ES-I3 (cell line): ENCODE measurements around the gene WDR43.

ENCODE experiments used
- H3K36me3 ChIP-seq: 2 replicates; pipeline ENCODE4 v1.6.1; 2013; ENCODE audit warnings: mild to moderate bottlenecking, low read length, control low read depth, moderate library complexity; ENCODE audit not compliant: insufficient read depth
- H3K4me1 ChIP-seq: 2 replicates; pipeline ENCODE4 v1.6.1; 2013; ENCODE audit warnings: mild to moderate bottlenecking, control low read depth, low read length; ENCODE audit not compliant: insufficient read depth
- H3K9ac ChIP-seq: 2 replicates; pipeline ENCODE4 v1.6.1; 2013; ENCODE audit warnings: low read depth, mild to moderate bottlenecking, low read length, moderate library complexity
- H3K9me3 ChIP-seq: 2 replicates; pipeline ENCODE4 v1.6.1; 2013; ENCODE audit warnings: mild to moderate bottlenecking, low read length, moderate library complexity; ENCODE audit not compliant: control insufficient read depth, insufficient read depth

The WDR43 gene

GRCh38 chr2:28894470-28895188 lies at the start of gene WDR43:
Gene WDR43 (plus strand): TSS chr2:28894667. CDS start chr2:28894699, 32 bp downstream.
- H3K9me3 ChIP-seq: no peaks in the 10 kb centered on the region
- peaks cover 3% of the 10 kb centered on the region for H3K4me1 ChIP-seq
- H3K9ac ChIP-seq: peak within 1 kb of the TSS; percentile 99
- H3K36me3 ChIP-seq: no peaks in the 10 kb centered on the region

GRCh38 chr2:28855193-28855592 lies 39.3 kb upstream of the WDR43 start:
- H3K4me1 ChIP-seq: no peaks in the 10 kb centered on the region
- H3K9ac ChIP-seq: no peak overlapping the region
- H3K9me3 ChIP-seq: no peaks in the 10 kb centered on the region
- no peaks in the 10 kb centered on the region for H3K36me3 ChIP-seq

GRCh38 chr2:28855977-28856376 lies 38.5 kb upstream of the WDR43 start:
- no peaks in the 10 kb centered on the region for H3K36me3 ChIP-seq
- no peaks in the 10 kb centered on the region for H3K4me1 ChIP-seq
- H3K9me3 ChIP-seq: no peaks in the 10 kb centered on the region
- no peak overlapping the region for H3K9ac ChIP-seq

GRCh38 chr2:28868611-28869010 lies 25.9 kb upstream of the WDR43 start:
- H3K9ac ChIP-seq: no peak overlapping the region
- no peaks in the 10 kb centered on the region for H3K4me1 ChIP-seq
- H3K36me3 ChIP-seq: no peaks in the 10 kb centered on the region
- no peaks in the 10 kb centered on the region for H3K9me3 ChIP-seq

- Histone ChIP-seq H3K36me3 (no peaks in the 10 kb centered on the region), H3K9ac (peak overlapping the region; percentile 86), H3K4me1 (no peaks in the 10 kb centered on the region), H3K9me3 (no peaks in the 10 kb centered on the region)
Observed at GRCh38 chr2:28869494-28870145, 24.8 kb upstream of the WDR43 start.

- Histone ChIP-seq H3K4me1 (no peaks in the 10 kb centered on the region), H3K9ac (peak within 1 kb of the TSS; percentile 86), H3K9me3 (no peaks in the 10 kb centered on the region), H3K36me3 (no peaks in the 10 kb centered on the region)
Observed at GRCh38 chr2:28870146-28870891, 24.1 kb upstream of the WDR43 start, which contains the start of gene TRMT61B. Gene TRMT61B (minus strand): TSS chr2:28870309. CDS start chr2:28870277, 32 bp downstream.

GRCh38 chr2:28871620-28872019 lies 22.8 kb upstream of the WDR43 start:
- H3K36me3 ChIP-seq: no peaks in the 10 kb centered on the region
- H3K9ac ChIP-seq: no peak overlapping the region
- H3K9me3 ChIP-seq: no peaks in the 10 kb centered on the region
- H3K4me1 ChIP-seq: no peaks in the 10 kb centered on the region

- Histone ChIP-seq H3K9ac (no peak overlapping the region), H3K9me3 (no peaks in the 10 kb centered on the region), H3K36me3 (no peaks in the 10 kb centered on the region), H3K4me1 (no peaks in the 10 kb centered on the region)
Observed at GRCh38 chr2:28880193-28880592, 14.3 kb upstream of the WDR43 start.

GRCh38 chr2:28893488-28893887 lies 979 bp upstream of the WDR43 start:
- H3K36me3 ChIP-seq: no peaks in the 10 kb centered on the region
- H3K9me3 ChIP-seq: no peaks in the 10 kb centered on the region
- peaks cover 3% of the 10 kb centered on the region for H3K4me1 ChIP-seq
- H3K9ac ChIP-seq: peak overlapping the region; percentile 99; the same call in 1 of the 2 replicates

- Histone ChIP-seq H3K9me3 (no peaks in the 10 kb centered on the region), H3K9ac (peak overlapping the region; percentile 99), H3K36me3 (no peaks in the 10 kb centered on the region), H3K4me1 (peaks cover 5% of the 10 kb centered on the region)
Observed at GRCh38 chr2:28895189-28895893, 874 bp downstream of the WDR43 start.

GRCh38 chr2:28896906-28897305 lies 2.4 kb downstream of the WDR43 start:
- peaks cover 5% of the 10 kb centered on the region for H3K4me1 ChIP-seq

GRCh38 chr2:28898048-28898447 lies 3.6 kb downstream of the WDR43 start:
- H3K9ac ChIP-seq: no peak overlapping the region
- H3K9me3 ChIP-seq: no peaks in the 10 kb centered on the region
- H3K4me1 ChIP-seq: peaks cover 5% of the 10 kb centered on the region
- H3K36me3 ChIP-seq: peaks cover 4% of the 10 kb centered on the region; the same call in 1 of the 2 replicates

More at GRCh38 chr2:28896906-28897305, 2.4 kb downstream of the WDR43 start:
- peak overlapping the region; percentile 99; the same call in 1 of the 2 replicates for H3K9ac ChIP-seq
- H3K36me3 ChIP-seq: no peaks in the 10 kb centered on the region; the same call in 1 of the 2 replicates
- no peaks in the 10 kb centered on the region for H3K9me3 ChIP-seq

- H3K9ac ChIP-seq: no peak overlapping the region
- H3K9me3 ChIP-seq: no peaks in the 10 kb centered on the region
- peaks cover 5% of the 10 kb centered on the region for H3K4me1 ChIP-seq
- peaks cover 5% of the 10 kb centered on the region for H3K36me3 ChIP-seq
Observed at GRCh38 chr2:28901202-28901601, 6.7 kb downstream of the WDR43 start.

GRCh38 chr2:28901841-28902240 lies 7.4 kb downstream of the WDR43 start:
- Histone ChIP-seq H3K36me3 (peaks cover 12% of the 10 kb centered on the region), H3K9me3 (no peaks in the 10 kb centered on the region)

More at GRCh38 chr2:28901841-28902240, 7.4 kb downstream of the WDR43 start:
- H3K4me1 ChIP-seq: peaks cover 3% of the 10 kb centered on the region
- H3K9ac ChIP-seq: no peak overlapping the region
